Right lobe of liver (tissue), 6 donors: ENCODE measurements around the gene CENPX. TPM values are rescaled to one million over a fixed set of nuclear protein-coding genes. Genes with fewer than 3 reads are reported as not detected.
A peak's percentile ranks its signal among the peaks of the same experiment; 100 is the strongest.

ENCODE experiments used
- ATAC-seq, 4 donors: fragments of 200-7000 bp; cut with Tn5 transposase; one replicate each; pipeline ENCODE4 v1.9.1; 2020; ENCODE audit warnings: mild to moderate bottlenecking in 4 of 4, moderate library complexity in 4 of 4
- DNase-seq, 3 donors: peaks; one replicate each; pipeline ENCODE4 v3.0.0-alpha.2; 2020
- H3K27ac ChIP-seq, 3 donors: fragments of 200-600 bp; one replicate each; pipeline ENCODE4 v1.8.0; 2022
- H3K27me3 ChIP-seq, 2 donors: fragments of 200-600 bp; one replicate each; pipeline ENCODE4 v1.8.0; 2022
- H3K36me3 ChIP-seq, 4 donors: fragments of 200-600 bp; sonication (generic) in 1 of 4; one replicate each; pipeline versions ENCODE4 v1.5.1 to v1.8.0; 2017 to 2022; ENCODE audit warnings: control low read depth in 1 of 4
- H3K4me1 ChIP-seq, 4 donors: fragments of 200-600 bp; sonication (generic) in 1 of 4; one replicate each; pipeline versions ENCODE4 v1.5.1 to v1.8.0; 2017 to 2022; ENCODE audit warnings: control low read depth in 1 of 4
- H3K4me3 ChIP-seq, 3 donors: fragments of 200-600 bp; one replicate each; pipeline ENCODE4 v1.8.0; 2022
- H3K9me3 ChIP-seq, 4 donors: fragments of 200-600 bp; sonication (generic) in 1 of 4; one replicate each; pipeline versions ENCODE4 v1.5.1 to v1.8.0; 2017 to 2022; ENCODE audit warnings: control low read depth in 1 of 4
- CTCF ChIP-seq, 4 donors: fragments of 200-600 bp in 3 of 4; fragments of 450-650 bp in 1 of 4; IDR thresholded peaks; one replicate each; pipeline versions ENCODE4 v1.5.1 to v1.8.0; 2016 to 2022; ENCODE audit warnings: antibody characterized with exemption in 4 of 4, mild to moderate bottlenecking in 2 of 4
- POLR2A ChIP-seq: fragments of 450-650 bp; IDR thresholded peaks from one replicate; pipeline ENCODE4 v1.6.1; 2017; ENCODE audit warnings: antibody characterized with exemption, mild to moderate bottlenecking
- WGBS: methylation state at CpG from one replicate; pipeline ENCODE4 v1.1.6; 2018; ENCODE audit warnings: low coverage, low lambda C conversion rate; ENCODE audit not compliant: insufficient coverage; ENCODE audit errors: missing lambda C conversion rate; 5-methylcytosine and 5-hydroxymethylcytosine counted together
- intact Hi-C, 2 donors: fragments of 100-400 bp; cut with DNase I; formaldehyde crosslinking; loops; one replicate each; pipeline versions ENCODE4 v1.11.2 to v1.14.1; 2022
- total RNA-seq, 6 experiments: library from RNA; depleted of rRNA in 2 of 6; stranded (reverse); fragments of >200 nt in 2 of 6; fragmentation: NEBNext Ultra II Directional in 3 of 6; extraction: Animal tissue kit (Norgen Biotek cat#: 25700) in 3 of 6; gene quantifications; one replicate each; pipeline versions ENCODE4 v1.1.0 to v1.2.4, GENCODE V29; 2016 to 2023
- donor health status: DM: no; HTN: yes; CAD: no.
- donor health status: DM: no; HTN: no; CAD: no.
- donor health status: DM: no; HTN: no; CAD: no.
- donor health status: DM: no; HTN: yes; CAD: no.
- donor health status: DM: no; HTN: yes; CAD: no.

CENPX gene
- total RNA-seq, 6 experiments from 2014 or later, result 27.3 to 81.1 (median 47.8) TPM

GRCh38 chr17:82061047-82061925, 38.6 kb upstream of the CENPX start:
- no peaks in the 10 kb centered on the region for H3K27me3 ChIP-seq
- peaks cover 0 to 17% (median 6%) of the 10 kb centered on the region in 4 donors for H3K4me1 ChIP-seq
- ATAC-seq (no peak), DNase-seq (peak in 1 of 3 donors; percentile 50)
- no peak overlapping the region for H3K27ac ChIP-seq
- intact Hi-C loops, result no loop called here
- TF ChIP-seq CTCF (IDR thresholded peaks at IDR 0.05), result no peak
- TF ChIP-seq POLR2A, result no peak
- H3K9me3 ChIP-seq, result no peaks in the 10 kb centered on the region
- no peak overlapping the region for H3K4me3 ChIP-seq
- WGBS, result 90% methylated on average over 2 of the region's 34 CpGs
- H3K36me3 ChIP-seq, result peaks cover 0 to 52% (median 4%) of the 10 kb centered on the region in 4 donors

- intact Hi-C loops, result no loop called here
- Histone ChIP-seq H3K4me3 (no peak overlapping the region), H3K36me3 (peaks cover 0 to 57% (median 4%) of the 10 kb centered on the region in 4 donors), H3K27ac (no peak overlapping the region), H3K4me1 (peaks cover 0 to 17% (median 6%) of the 10 kb centered on the region in 4 donors), H3K9me3 (no peaks in the 10 kb centered on the region), H3K27me3 (no peaks in the 10 kb centered on the region)
- WGBS, result no CpG with 5 or more reads among the region's 14 CpGs
- DNase-seq, result peak in 1 of 3 donors; percentile 47
- TF ChIP-seq CTCF (IDR thresholded peaks at IDR 0.05) (no peak), POLR2A (no peak)
- no peak for ATAC-seq
Measured at GRCh38 chr17:82060614-82061013, 37.9 kb upstream of the CENPX start.

DNA sequence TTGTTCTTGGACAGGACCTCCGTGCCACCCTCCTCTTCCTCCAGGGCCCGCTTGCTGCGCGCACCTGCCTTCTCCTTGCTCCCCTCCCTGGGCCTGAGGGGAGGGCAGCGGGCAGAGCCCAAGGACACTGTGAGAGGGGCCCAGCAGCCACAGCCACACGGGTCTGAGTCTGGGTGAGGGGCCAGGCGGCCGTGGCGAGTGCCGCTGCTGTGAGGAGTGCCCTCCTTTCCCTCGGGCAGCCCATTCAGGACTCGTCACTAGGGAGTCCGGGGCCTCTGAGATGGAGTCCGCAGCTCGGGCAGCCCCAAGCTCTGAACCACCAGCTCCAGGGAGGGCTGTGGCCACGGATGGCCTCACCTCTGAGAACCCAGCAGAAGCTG, 37.3 kb upstream of the CENPX start:
- Histone ChIP-seq H3K27me3 (no peaks in the 10 kb centered on the region), H3K9me3 (no peaks in the 10 kb centered on the region), H3K27ac (no peak overlapping the region), H3K36me3 (peaks cover 0 to 59% (median 4%) of the 10 kb centered on the region in 4 donors), H3K4me1 (peaks cover 0 to 17% (median 6%) of the 10 kb centered on the region in 4 donors), H3K4me3 (no peak overlapping the region)
- TF ChIP-seq CTCF (IDR thresholded peaks at IDR 0.05) (no peak), POLR2A (no peak)
- intact Hi-C loops, result no loop called here
- 77% methylated on average over 4 of the region's 16 CpGs for WGBS
- no peak for ATAC-seq
- DNase-seq, result peak in 1 of 3 donors; percentile 37

GRCh38 chr17:82059272-82060000, 36.8 kb upstream of the CENPX start:
- ATAC-seq (no peak), DNase-seq (peak in 1 of 3 donors; percentile 49)
- 80% methylated on average over 2 of the region's 19 CpGs for WGBS
- H3K27ac ChIP-seq, result no peak overlapping the region
- intact Hi-C loops, result no loop called here
- H3K9me3 ChIP-seq, result no peaks in the 10 kb centered on the region
- no peaks in the 10 kb centered on the region for H3K27me3 ChIP-seq
- H3K4me1 ChIP-seq, result peaks cover 0 to 13% (median 6%) of the 10 kb centered on the region in 4 donors
- peaks cover 0 to 63% (median 4%) of the 10 kb centered on the region in 4 donors for H3K36me3 ChIP-seq
- TF ChIP-seq POLR2A (no peak), CTCF (IDR thresholded peaks at IDR 0.05) (no peak)
- no peak overlapping the region for H3K4me3 ChIP-seq
